Testis (tissue), 3 donors: ENCODE measurements around the gene VCL. TPM values are rescaled to one million over a fixed set of nuclear protein-coding genes. Genes with fewer than 3 reads are reported as not detected.
"Not testable (repeated sequence)": the region's sequence is repeated elsewhere in the genome, so short reads cannot be mapped to it uniquely, and the experiment has no call there.

Experiments
- DNase-seq: peaks from one replicate; pipeline ENCODE4 v3.0.0-alpha.2; 2019
- H3K27ac ChIP-seq, 2 donors: fragments of 200-600 bp; sonication (generic); one replicate each; pipeline ENCODE4 v1.5.1; 2019
- H3K27me3 ChIP-seq: fragments of 200-600 bp; sonication (generic); one replicate; pipeline ENCODE4 v1.5.1; 2019
- H3K36me3 ChIP-seq: fragments of 200-600 bp; sonication (generic); one replicate; pipeline ENCODE4 v1.5.1; 2017; ENCODE audit warnings: low read depth; ENCODE audit errors: missing control alignments
- H3K4me1 ChIP-seq: fragments of 200-600 bp; sonication (generic); one replicate; pipeline ENCODE4 v1.5.1; 2019
- H3K4me3 ChIP-seq, 2 donors: fragments of 200-600 bp; sonication (generic); one replicate each; pipeline ENCODE4 v1.5.1; 2017 to 2019
- H3K9me3 ChIP-seq: fragments of 200-600 bp; sonication (generic); one replicate; pipeline ENCODE4 v1.5.1; 2017
- POLR2A ChIP-seq: fragments of 450-650 bp; IDR thresholded peaks from one replicate; pipeline ENCODE4 v1.6.1; 2017; ENCODE audit warnings: antibody characterized with exemption, mild to moderate bottlenecking, moderate library complexity
- WGBS, 2 donors: methylation state at CpG; one replicate each; pipeline ENCODE4 v1.1.5; 2018; 5-methylcytosine and 5-hydroxymethylcytosine counted together
- intact Hi-C: fragments of 100-400 bp; cut with DNase I; formaldehyde crosslinking; loops from one replicate; pipeline ENCODE4 v1.15.1; 2023; ENCODE audit warnings: low total_unique reads
- polyA plus RNA-seq: library from polyadenylated mRNA; stranded (reverse); fragments of 350-450 nt; fragmentation: Illumina TruSeq; extraction: RNeasy Lipid Tissue Mini Kit (QIAGEN cat#74804); gene quantifications from one replicate; pipeline ENCODE4 v1.2.3, GENCODE V29; 2014; ENCODE audit warnings: low read depth, low replicate concordance; ENCODE audit not compliant: insufficient read depth
- total RNA-seq, 2 donors: library from RNA; depleted of rRNA; stranded (reverse); fragments of >200 nt; gene quantifications; one replicate each; pipeline ENCODE4 v1.2.3, GENCODE V29; 2016
- TF ChIP-seq, protein P1 (sequence below), 3 experiments: fragments of 450-650 bp in 2 of 3; fragments of 200-600 bp in 1 of 3; sonication (generic) in 1 of 3; IDR thresholded peaks; one replicate each; pipeline ENCODE4 v1.5.1; 2016 to 2019; ENCODE audit warnings: antibody characterized with exemption in 3 of 3, mild to moderate bottlenecking in 2 of 3, moderate library complexity in 1 of 3

The VCL gene
- total and polyA plus RNA-seq, 3 donors from 2014 or later, result 106 to 272 (median 267) TPM

- no peaks in the 10 kb centered on the region for H3K36me3 ChIP-seq
- no peak for DNase-seq
Observed at GRCh38 chr10:74133923-74134820, 136.3 kb downstream of the VCL start.

DNA sequence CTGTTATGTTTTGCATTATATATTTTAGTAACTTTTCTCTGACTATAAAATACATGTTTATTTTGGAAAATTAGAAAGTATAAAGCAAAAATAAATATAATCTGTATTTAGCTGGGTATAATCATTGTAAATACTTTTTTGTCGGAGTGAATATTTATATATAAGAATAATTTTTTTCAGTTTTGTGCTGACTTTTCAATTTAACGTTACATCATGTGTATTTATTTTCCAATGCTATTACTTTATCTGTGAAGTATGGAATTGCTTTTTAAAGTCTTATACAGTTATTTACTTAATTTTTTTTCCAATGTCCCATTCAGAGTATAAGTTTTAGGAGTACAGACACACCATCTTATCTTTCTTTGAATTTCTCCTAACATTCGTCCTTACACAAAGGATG, 137.5 kb downstream of the VCL start:
- WGBS, 2 donors, result 90 to 92% methylated on average over 3 of the region's 3 CpGs
- no peak for DNase-seq
- Histone ChIP-seq H3K27ac (no peak overlapping the region), H3K36me3 (no peaks in the 10 kb centered on the region), H3K27me3 (no peaks in the 10 kb centered on the region), H3K4me1 (no peaks in the 10 kb centered on the region), H3K9me3 (no peaks in the 10 kb centered on the region), H3K4me3 (no peak overlapping the region)
- TF ChIP-seq, protein P1, sequence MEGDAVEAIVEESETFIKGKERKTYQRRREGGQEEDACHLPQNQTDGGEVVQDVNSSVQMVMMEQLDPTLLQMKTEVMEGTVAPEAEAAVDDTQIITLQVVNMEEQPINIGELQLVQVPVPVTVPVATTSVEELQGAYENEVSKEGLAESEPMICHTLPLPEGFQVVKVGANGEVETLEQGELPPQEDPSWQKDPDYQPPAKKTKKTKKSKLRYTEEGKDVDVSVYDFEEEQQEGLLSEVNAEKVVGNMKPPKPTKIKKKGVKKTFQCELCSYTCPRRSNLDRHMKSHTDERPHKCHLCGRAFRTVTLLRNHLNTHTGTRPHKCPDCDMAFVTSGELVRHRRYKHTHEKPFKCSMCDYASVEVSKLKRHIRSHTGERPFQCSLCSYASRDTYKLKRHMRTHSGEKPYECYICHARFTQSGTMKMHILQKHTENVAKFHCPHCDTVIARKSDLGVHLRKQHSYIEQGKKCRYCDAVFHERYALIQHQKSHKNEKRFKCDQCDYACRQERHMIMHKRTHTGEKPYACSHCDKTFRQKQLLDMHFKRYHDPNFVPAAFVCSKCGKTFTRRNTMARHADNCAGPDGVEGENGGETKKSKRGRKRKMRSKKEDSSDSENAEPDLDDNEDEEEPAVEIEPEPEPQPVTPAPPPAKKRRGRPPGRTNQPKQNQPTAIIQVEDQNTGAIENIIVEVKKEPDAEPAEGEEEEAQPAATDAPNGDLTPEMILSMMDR (IDR thresholded peaks at IDR 0.05), result no peak
- TF ChIP-seq POLR2A, result no peak
- intact Hi-C loops, result no loop called here

More at GRCh38 chr10:74133923-74134820, 136.3 kb downstream of the VCL start:
- WGBS, 2 donors, result 94% methylated on average over 11 of the region's 11 CpGs
- H3K4me3 ChIP-seq, result no peak overlapping the region
- no peaks in the 10 kb centered on the region for H3K4me1 ChIP-seq
- no peaks in the 10 kb centered on the region for H3K27me3 ChIP-seq
- no peak for TF ChIP-seq POLR2A
- TF ChIP-seq, protein P1 (IDR thresholded peaks at IDR 0.05), result no peak
- intact Hi-C loops, result no loop called here
- no peak overlapping the region for H3K27ac ChIP-seq
- H3K9me3 ChIP-seq, result no peaks in the 10 kb centered on the region

GRCh38 chr10:74137992-74138391, 140.1 kb downstream of the VCL start:
- intact Hi-C loops, result no loop called here
- Histone ChIP-seq H3K4me1 (no peaks in the 10 kb centered on the region), H3K27ac (no peak overlapping the region), H3K9me3 (no peaks in the 10 kb centered on the region), H3K36me3 (no peaks in the 10 kb centered on the region), H3K4me3 (no peak overlapping the region), H3K27me3 (no peaks in the 10 kb centered on the region)
- TF ChIP-seq, protein P1 (IDR thresholded peaks at IDR 0.05), result no peak
- no peak for TF ChIP-seq POLR2A
- no peak for DNase-seq
- 96% methylated on average over 5 of the region's 5 CpGs for WGBS, 2 donors

GRCh38 chr10:74138596-74138995, 140.7 kb downstream of the VCL start:
- WGBS, 2 donors, result 92 to 96% methylated on average over 5 of the region's 5 CpGs
- H3K4me1 ChIP-seq, H3K27ac ChIP-seq, DNase-seq, H3K4me3 ChIP-seq, H3K36me3 ChIP-seq, H3K27me3 ChIP-seq, H3K9me3 ChIP-seq, intact Hi-C loops: not testable (repeated sequence)

GRCh38 chr10:74139981-74140380, 142.1 kb downstream of the VCL start:
- Histone ChIP-seq H3K9me3 (no peaks in the 10 kb centered on the region), H3K27ac (no peak overlapping the region), H3K4me3 (no peak overlapping the region), H3K36me3 (no peaks in the 10 kb centered on the region), H3K27me3 (no peaks in the 10 kb centered on the region), H3K4me1 (peaks cover 3% of the 10 kb centered on the region)
- 94 to 96% methylated on average over 9 to 18 of the region's 18 CpGs for WGBS, 2 donors
- TF ChIP-seq, protein P1 (IDR thresholded peaks at IDR 0.05), result no peak
- no peak for TF ChIP-seq POLR2A
- DNase-seq, result no peak
- intact Hi-C loops, result no loop called here
